ENCODE measurements around the gene VAMP8.

DNA sequence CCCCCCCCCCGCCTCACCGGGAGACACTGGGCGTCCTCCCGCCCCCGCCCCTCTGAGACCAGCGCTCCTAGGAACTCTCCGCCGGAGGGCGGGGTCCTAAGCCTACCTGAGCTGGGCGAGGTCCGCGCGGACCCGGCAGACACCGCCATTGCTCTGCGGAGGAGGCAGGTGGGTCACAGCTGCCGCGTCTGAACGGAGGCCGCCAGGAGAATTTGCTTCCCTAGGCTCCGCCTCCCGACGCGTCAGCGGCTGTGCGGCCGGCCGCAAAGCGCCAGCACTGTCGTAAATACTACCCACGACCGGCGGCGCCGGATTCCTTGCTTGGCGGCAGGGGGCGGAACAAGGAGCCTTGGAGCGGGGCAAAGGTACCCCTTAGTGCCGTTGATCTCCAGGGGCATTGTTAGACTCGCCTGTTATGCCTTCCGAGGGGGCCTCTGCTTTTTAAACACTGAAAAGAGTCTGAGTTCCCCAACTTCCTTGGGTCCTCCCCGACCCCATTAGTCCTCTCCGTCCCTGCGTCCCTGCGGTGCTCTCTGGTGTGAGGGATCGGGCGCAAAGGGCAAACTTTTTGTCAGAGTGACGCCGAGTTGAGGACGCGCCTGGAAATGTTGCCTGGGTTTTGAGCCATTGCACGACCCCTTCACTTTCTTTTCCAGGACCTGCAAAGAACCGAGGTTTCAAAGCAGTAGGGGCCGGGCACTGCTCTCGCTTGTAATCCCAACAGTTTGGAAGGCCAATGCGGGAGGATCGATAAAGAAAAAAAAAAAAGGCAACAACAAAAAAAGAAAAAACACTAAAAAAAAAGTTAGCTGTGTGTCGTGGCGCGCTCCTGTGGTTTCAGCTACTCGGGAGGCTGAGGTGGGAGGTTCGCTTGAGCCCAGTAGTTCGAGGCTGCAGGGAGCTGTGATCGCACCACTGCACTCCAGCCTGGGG lies 15.8 kb upstream of the VAMP8 start, which contains the start of gene GGCX:
- TF ChIP-seq, protein P1, sequence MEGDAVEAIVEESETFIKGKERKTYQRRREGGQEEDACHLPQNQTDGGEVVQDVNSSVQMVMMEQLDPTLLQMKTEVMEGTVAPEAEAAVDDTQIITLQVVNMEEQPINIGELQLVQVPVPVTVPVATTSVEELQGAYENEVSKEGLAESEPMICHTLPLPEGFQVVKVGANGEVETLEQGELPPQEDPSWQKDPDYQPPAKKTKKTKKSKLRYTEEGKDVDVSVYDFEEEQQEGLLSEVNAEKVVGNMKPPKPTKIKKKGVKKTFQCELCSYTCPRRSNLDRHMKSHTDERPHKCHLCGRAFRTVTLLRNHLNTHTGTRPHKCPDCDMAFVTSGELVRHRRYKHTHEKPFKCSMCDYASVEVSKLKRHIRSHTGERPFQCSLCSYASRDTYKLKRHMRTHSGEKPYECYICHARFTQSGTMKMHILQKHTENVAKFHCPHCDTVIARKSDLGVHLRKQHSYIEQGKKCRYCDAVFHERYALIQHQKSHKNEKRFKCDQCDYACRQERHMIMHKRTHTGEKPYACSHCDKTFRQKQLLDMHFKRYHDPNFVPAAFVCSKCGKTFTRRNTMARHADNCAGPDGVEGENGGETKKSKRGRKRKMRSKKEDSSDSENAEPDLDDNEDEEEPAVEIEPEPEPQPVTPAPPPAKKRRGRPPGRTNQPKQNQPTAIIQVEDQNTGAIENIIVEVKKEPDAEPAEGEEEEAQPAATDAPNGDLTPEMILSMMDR (conservative IDR thresholded peaks at IDR 0.05 in 1 of 2, IDR thresholded peaks at IDR 0.05 in 1 of 2; ENCODE audit: extremely low read depth in 1 of 2, insufficient read depth in 1 of 2, low read depth in 1 of 2, low read length in 2 of 2), result no peak
- no peak for TF ChIP-seq EZH2 (IDR thresholded peaks at IDR 0.05; ENCODE audit: borderline replicate concordance, low read length)

Measured in mammary epithelial cell (primary cell).